Cardiac fibroblast (primary cell): ENCODE data around the gene CTDSP2.
A peak's percentile ranks its signal among the peaks of the same experiment; 100 is the strongest.
"Not testable (repeated sequence)": the region's sequence is repeated elsewhere in the genome, so short reads cannot be mapped to it uniquely, and the experiment has no call there.

ENCODE experiments used
- DNase-seq, 2 donors: peaks; one replicate each; pipeline versions ENCODE4 v3.0.0 to v3.0.0-alpha.2; 2010; ENCODE audit warnings: low read depth in 2 of 2
- H3K4me3 ChIP-seq, 2 donors: replicated peaks in 1 of 2; 1 replicate in 1 of 2; 2 replicates in 1 of 2; pipeline ENCODE4 v1.5.1; 2011; ENCODE audit warnings: low read depth in 2 of 2, low read length in 2 of 2, mild to moderate bottlenecking in 2 of 2, moderate library complexity in 1 of 2
- CTCF ChIP-seq: IDR thresholded peaks from one replicate; pipeline ENCODE4 v1.5.1; 2011; ENCODE audit warnings: low read depth, mild to moderate bottlenecking, low read length, inconsistent platforms

CTDSP2 gene

GRCh38 chr12:57881475-57881874 is 34.9 kb upstream of the CTDSP2 start:
- no peak for DNase-seq
- TF ChIP-seq CTCF: no peak
- H3K4me3 ChIP-seq: no peak overlapping the region

GRCh38 chr12:57881035-57881434 is 34.5 kb upstream of the CTDSP2 start:
- not testable (repeated sequence) for H3K4me3 ChIP-seq
- DNase-seq: peak; percentile 27 to 57

- H3K4me3 ChIP-seq: no peak overlapping the region
- no peak for TF ChIP-seq CTCF
- DNase-seq: no peak
These were observed 31.3 kb upstream of the CTDSP2 start for GRCh38 chr12:57877876-57878275.

GRCh38 chr12:57875753-57876547 is 29.4 kb upstream of the CTDSP2 start:
- no peak overlapping the region for H3K4me3 ChIP-seq
- DNase-seq: peak in 1 of 2 donors; percentile 12
- no peak for TF ChIP-seq CTCF

GRCh38 chr12:57874166-57875108 is 27.9 kb upstream of the CTDSP2 start:
- no peak for DNase-seq
- TF ChIP-seq CTCF: no peak
- no peak overlapping the region for H3K4me3 ChIP-seq

GRCh38 chr12:57872362-57872761 is 25.8 kb upstream of the CTDSP2 start:
- no peak overlapping the region for H3K4me3 ChIP-seq
- no peak for TF ChIP-seq CTCF

GRCh38 chr12:57869927-57870318 is 23.4 kb upstream of the CTDSP2 start:
- DNase-seq: no peak
- H3K4me3 ChIP-seq: no peak overlapping the region
- no peak for TF ChIP-seq CTCF

More at GRCh38 chr12:57872362-57872761, 25.8 kb upstream of the CTDSP2 start:
- no peak for DNase-seq
